ENCODE measurements around the gene FGFR2. TPM values are rescaled to one million over a fixed set of nuclear protein-coding genes. Genes with fewer than 3 reads are reported as not detected.

The FGFR2 gene
- total RNA-seq, 1 experiment from 2014 or later = 135 TPM

GRCh38 chr10:121519901-121520493 is 78.2 kb downstream of the FGFR2 start:
- H3K4me1 Mint-ChIP-seq = peaks cover 15 to 17% of the 10 kb centered on the region in 2 experiments
- Histone ChIP-seq H2AFZ (ENCODE audit: low read length) (no peak overlapping the region), H2BK15ac (ENCODE audit: low read depth, low read length) (no peak overlapping the region), H3K18ac (ENCODE audit: insufficient read length, low read depth, low read length) (no peak overlapping the region), H2AK5ac (ENCODE audit: insufficient read length, low read length) (no peak overlapping the region), H3T11ph (ENCODE audit: low read length) (no peak overlapping the region), H2BK20ac (ENCODE audit: low read depth, low read length, poor library complexity, severe bottlenecking) (no peak overlapping the region), H4K5ac (ENCODE audit: insufficient read length, low read depth, low read length) (no peak overlapping the region), H3K27ac (ENCODE audit: insufficient read length, low read depth, low read length) (no peak overlapping the region), H3K4me2 (ENCODE audit: insufficient read depth, insufficient read length, low read length) (no peak overlapping the region), H3K4ac (ENCODE audit: low read depth, low read length) (no peak overlapping the region), H3K23ac (ENCODE audit: insufficient read length, low read depth, low read length) (no peak overlapping the region), H4K20me1 (ENCODE audit: control insufficient read depth, insufficient read depth, insufficient read length) (no peaks in the 10 kb centered on the region), H3K23me2 (ENCODE audit: insufficient read length, low read depth, low read length, poor library complexity, severe bottlenecking) (no peaks in the 10 kb centered on the region), H2BK5ac (ENCODE audit: insufficient read length, low read length) (no peak overlapping the region), H3K9ac (ENCODE audit: extremely low read depth, insufficient read length, low read length) (no peak overlapping the region), H3K79me1 (ENCODE audit: insufficient read depth, low read depth, low read length, poor library complexity, severe bottlenecking) (peaks cover 4% of the 10 kb centered on the region), H2BK120ac (ENCODE audit: low read depth, low read length, poor library complexity, severe bottlenecking) (no peak overlapping the region), H3K14ac (ENCODE audit: insufficient read depth, low read length) (no peak overlapping the region), H3K9me3 (ENCODE audit: control insufficient read depth, low read depth, low read length) (no peaks in the 10 kb centered on the region), H3K4me1 (ENCODE audit: insufficient read depth, low read length) (0 out of 2 replicates have a peak, but pooled peaks cover 3% of the 10 kb centered on the region), H3K79me2 (ENCODE audit: insufficient read depth, low read length) (peaks cover 6% of the 10 kb centered on the region; the same call in 1 of the 2 replicates), H4K91ac (ENCODE audit: insufficient read length, low read depth, low read length) (no peak overlapping the region), H3K27me3 (ENCODE audit: insufficient read depth, low read length) (no peaks in the 10 kb centered on the region), H4K8ac (replicated peaks; ENCODE audit: insufficient read length, low read depth, low read length) (no peak overlapping the region), H3K56ac (ENCODE audit: insufficient read length, low read depth, low read length) (no peak overlapping the region), H2BK12ac (ENCODE audit: insufficient read length, low read depth, low read length) (no peak overlapping the region)
- no CpG with 5 or more reads among the region's 17 CpGs for WGBS (ENCODE audit: extremely low coverage, insufficient read length, low lambda C conversion rate)
- peak overlapping the region in 2 of 3 experiments; percentile 82 to 84; a peak in 4 of 7 replicates for H3K27ac Mint-ChIP-seq
- H3K9me3 Mint-ChIP-seq = no peaks in the 10 kb centered on the region
- H3K4me3 Mint-ChIP-seq = no peak overlapping the region
- TF ChIP-seq CTCF (conservative IDR thresholded peaks at IDR 0.05) = no peak
- H3K27me3 Mint-ChIP-seq (ENCODE audit: low read depth) = no peaks in the 10 kb centered on the region
- DNase-seq = no peak
- peaks cover 41 to 95% (median 91%) of the 10 kb centered on the region in 3 experiments; a peak in 6 of 7 replicates for H3K36me3 Mint-ChIP-seq (ENCODE audit: insufficient read depth in 1 of 3, low read depth in 3 of 3)

Data from H9 (cell line).